GM19043 (cell line): ENCODE measurements around the gene COL4A1.

Experiments used
- ATAC-seq: cut with Tn5 transposase; IDR thresholded peaks from one replicate; pipeline ENCODE4 v1.9.1; 2021; ENCODE audit warnings: low read depth; ENCODE audit not compliant: unreplicated experiment

COL4A1 gene

DNA sequence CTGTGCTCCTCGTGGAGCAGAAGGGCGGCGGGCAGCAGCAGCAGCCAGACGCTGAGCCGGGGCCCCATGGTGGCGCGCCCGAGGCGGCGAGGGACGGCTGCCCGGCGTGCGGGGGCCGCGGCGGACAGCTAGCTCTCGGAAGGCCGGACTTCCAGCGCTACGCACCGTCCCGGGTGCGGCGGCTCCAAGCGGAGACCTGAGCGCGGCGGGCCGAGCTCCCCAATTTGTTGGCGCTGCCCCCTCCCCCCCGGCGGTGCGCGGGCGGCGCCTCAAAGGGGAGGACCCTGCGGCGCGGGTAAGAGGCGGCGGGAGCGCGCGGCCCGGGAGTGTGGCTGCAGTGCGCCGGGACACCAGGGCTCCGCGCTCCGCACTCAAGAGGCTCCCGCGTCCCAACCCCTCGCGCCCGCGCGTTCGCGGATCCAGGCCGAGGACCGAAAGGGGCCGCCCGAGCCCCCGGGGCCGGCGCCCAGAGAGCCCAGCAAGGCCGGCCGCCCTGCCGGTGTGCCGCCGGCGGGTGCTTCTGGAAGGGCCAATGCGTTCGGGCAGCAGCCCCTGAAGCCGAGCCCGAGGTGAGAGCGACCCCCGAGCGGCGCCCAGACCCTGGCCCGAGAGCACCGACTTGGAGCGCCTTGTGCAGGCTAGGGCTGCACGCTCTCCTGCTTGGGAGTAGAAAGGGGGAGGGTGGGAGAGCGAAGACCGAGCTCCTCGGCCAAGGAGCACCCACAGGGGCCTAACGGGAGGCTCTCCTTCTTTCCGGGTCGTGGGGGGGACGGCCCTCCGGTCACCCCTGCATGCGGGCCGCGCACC, at the start of gene COL4A1, which contains the start of gene COL4A2:
Gene COL4A1 (minus strand): TSS at position 198 of the 807 bp plus-strand sequence. CDS start 130 bp downstream, at position 68.
Gene COL4A2 (plus strand): TSS at position 325 of the 807 bp plus-strand sequence. CDS start 620 bp downstream, outside the sequence.
- ATAC-seq: no peak

DNA sequence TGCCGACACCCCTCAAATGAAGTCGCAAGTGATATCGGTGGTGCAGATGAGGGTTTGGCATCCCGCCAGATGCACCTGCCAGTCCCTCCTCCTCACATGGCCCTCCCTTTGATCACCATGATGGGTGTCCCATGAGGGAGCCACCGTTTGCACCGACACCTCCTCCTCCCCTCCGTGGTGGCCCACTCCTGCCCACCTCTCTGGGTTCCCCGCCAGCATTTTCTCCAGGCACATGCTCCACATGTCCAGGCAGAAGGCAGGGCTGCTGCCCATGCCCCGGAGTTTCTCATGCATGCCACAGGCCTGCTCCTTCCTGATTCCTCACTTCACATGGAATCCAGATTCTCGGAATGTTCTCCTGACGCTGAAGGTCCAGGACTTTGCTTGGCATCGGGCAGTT, 49.4 kb upstream of the COL4A1 start:
- ATAC-seq: no peak

DNA sequence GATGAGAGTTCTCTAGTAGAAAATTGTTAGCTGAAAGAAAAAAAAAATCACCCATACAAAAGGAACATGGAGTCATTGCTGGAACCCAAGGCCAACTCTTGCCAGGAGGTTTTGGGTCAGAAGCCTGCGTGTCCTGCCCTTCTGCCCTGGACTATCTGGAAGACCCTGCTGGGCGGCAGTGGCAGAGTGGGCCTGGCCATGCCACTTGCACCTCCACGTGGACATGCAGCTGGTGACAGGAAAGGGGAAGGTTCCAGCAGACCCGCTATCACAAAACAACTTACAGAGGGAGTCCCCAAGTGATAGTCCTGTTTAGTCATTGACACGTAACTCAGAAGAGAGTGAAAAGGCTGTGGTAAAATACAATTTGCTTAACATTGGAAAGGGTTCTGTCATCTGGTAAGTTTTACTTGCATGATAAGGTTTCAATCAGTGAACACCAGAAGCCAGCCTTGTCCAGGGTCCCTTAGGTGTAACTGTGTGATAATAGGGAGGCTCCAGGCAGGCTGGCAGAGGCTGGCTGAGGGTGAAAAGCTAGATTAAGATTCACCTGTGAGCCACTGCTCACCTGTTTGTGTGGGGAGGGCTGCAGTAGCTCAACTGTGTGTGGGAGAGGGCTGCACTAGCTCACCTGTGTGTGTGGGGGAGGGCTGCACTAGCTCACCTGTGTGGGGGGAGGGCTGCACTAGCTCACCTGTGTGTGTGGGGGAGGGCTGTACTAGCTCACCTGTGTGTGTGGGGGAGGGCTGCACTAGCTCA, 47.9 kb upstream of the COL4A1 start:
- no peak for ATAC-seq

DNA sequence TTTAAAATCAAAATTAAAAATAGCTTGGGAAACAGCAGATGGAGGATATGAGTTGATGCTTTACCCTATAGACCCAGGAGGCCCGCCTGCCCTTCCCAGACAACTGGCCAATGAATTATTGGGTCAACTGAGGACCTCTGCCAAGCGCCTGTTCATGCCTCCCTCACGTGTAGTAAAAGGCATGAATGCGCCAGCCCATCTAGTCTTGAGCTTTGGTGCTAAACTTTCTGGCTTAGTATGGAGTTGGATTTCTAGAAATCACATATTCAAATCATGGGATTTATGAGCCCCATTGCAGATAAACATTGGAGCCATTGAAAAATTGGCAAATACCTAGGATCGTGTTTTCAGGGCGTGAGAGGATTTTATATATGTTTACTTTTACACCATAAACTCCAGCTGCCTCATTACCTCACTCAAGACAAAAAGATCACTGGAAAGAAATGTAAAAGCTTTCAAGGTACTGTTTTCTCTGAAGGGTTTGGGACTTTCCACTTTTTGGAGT, 47.2 kb upstream of the COL4A1 start:
- ATAC-seq: no peak

DNA sequence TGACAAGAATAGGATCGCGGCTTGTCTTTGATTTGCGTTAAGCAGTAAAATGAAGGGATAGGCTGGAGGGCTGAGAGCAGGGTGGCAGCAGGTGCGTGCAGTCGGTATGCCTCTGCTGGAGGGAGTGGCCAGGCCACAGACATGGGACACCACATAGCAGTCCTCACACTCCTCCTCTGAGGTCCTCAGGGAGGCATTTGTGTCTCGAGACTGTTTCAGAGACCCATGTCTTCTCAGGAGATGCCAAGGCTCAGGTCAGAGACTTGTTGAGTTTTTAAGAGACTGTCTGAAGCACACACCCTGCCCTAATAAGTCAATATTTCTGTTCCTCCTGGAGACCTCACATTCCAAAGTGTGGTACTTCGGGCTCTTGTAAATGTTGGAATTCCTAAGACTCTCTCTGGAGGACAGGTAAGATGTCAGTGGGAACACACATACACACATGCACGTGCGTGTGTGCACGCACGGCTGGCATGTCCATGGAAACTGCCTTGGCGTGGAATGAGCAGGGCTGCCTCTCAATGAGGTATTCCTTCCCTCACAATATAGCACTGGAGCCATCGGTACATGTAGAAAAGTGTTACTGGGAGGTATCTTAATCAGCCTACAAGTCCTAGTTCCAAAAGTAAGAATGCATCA, 46.5 kb upstream of the COL4A1 start:
- no peak for ATAC-seq

DNA sequence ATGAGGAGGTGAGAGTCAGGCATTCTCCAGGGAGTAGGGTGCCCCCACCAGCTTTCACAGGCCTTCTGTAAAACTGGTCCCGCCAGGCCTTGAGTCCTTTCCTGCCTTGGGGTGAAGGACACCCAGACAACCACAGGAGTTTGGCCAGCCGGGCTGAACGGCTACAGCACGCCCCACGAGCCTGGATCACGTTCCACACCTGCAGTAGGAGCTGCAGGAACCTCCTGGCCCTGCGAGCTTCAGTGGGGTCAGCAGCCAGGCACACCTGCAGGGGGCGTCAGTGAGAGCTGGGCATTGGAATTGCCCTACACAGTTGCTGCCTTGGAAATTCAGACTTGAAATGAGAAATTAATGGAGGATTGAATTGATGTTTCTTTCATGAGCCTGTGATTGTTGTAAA, 45.8 kb upstream of the COL4A1 start:
- no peak for ATAC-seq

DNA sequence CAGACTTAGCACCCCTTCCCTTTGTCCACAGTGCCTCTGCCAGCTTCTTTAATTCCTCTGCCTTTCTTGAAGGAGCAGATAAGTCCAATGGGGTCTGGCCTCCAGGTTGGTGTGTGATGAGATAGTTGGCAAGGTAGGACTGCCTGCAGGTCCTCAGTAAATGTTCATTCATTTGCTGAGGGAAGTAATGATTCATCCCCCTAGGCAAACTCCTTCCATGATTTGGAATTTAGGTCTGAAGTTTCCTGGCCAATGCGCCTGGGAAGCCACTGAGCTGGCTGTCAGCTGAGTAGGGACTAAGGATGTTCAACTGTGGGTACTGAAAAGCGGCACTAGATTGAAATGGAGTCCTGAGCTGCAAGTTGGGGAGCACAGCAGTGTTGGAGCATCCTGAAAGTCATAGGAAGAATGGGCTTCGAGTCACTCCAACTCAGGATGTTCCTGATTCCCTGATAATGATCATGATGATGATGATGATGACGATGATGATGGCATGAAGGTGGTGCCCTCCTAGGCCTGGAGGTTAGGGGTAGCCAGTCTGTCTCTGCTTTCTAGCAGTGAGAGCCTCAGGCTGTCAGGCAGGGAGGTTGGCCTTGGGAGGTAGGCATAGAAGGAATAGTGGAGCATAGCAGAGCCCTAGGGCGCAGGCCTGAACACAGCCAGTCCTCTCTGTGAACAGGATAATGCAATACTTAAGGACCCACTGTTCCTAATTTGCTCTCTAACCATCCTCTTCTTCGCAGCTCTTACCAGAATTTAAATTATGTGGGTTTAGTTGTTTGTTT, 44.9 kb upstream of the COL4A1 start:
- ATAC-seq: no peak

DNA sequence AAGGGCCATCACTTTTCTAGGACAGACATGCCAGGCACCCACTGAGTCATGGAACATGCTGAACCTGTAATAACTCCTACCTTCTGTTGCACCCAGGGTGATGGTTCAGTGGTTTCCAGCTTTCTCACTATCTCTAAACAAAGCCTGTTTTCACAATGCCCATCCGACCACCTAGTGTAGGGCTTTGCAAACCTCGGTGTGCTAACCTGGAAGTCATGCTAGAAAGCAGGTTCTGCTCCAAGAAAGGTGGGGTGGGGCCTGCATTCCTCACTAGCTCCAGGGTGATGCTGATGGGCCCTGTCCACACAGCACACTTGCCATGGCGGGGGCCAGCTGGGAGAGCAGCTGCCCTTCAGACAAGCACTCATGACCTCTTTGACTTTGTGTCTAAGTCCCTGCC, 43.6 kb upstream of the COL4A1 start:
- no peak for ATAC-seq

DNA sequence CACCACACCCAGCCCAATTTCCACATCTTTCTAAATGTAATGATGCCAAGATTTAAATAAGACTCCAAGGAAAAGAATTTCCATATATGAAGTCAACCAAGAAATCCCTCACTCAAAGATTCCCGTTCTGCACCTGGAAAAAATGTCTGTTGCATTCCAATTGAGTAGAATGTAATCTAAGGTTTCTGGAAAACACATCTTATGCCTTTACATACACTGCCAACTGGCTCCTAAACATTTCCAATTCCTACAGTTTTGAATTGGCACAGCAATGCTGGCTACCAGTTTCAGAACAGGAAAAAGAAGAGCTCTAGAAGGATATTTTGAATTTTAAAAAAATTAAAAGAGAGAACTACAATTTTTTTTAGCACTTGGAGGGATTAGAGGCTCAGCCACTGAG, 43.1 kb upstream of the COL4A1 start:
- ATAC-seq: no peak

DNA sequence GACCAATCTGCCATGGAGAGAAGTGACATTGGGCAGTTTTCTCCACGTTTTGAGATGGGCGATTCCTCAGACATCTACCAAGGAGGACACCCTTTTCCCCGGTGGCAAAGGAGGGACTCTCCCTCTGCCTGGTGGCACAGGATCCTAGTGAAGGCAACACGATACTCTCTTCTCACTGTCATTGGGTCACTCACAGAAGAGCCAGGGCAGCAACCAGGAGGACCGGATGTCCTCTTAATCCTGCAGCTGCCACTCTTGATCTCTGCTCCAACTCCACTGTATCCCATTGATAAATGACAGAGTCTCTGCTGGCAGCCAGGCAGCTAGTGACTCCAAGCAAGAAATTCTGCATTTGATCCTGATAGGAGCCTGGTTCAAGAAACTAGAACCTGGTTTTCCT, 42.3 kb upstream of the COL4A1 start:
- no peak for ATAC-seq

DNA sequence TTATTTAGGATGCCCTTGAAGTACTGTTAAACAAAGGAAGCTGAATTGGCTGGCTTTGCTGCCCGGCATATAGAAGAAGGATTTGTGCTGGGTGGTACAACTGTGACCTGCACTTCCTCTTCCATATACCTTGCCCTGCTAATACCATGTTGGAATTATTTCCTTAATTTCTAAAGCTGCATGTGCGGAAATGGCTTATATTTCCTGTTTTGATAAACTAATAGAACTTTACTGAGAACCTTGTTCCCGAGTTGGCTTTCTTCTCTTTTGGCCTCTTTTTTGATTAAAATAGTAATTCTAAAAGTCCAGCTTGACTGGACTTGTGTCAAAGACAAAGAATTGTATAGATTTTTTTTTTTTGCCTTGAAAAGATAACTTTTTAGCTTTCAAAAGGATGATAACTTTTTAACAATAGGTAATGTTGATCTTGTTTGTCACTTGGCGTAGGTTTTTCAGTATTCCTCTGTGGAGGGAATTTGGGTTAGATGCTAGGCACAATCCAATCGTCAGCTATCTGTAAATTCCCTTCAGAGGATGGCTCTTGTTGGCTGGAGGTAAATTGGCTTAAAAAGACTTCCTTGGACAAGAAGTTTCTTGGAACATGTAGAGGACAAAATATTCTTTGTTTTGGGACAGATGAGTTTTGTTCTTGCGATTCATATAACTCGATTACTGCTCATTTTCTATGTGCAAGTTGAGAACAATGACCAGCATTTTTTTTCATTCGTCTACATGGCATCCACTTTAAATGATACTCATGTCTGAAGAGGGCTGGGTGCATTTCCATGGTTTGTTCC, 41.5 kb upstream of the COL4A1 start:
- ATAC-seq: no peak

DNA sequence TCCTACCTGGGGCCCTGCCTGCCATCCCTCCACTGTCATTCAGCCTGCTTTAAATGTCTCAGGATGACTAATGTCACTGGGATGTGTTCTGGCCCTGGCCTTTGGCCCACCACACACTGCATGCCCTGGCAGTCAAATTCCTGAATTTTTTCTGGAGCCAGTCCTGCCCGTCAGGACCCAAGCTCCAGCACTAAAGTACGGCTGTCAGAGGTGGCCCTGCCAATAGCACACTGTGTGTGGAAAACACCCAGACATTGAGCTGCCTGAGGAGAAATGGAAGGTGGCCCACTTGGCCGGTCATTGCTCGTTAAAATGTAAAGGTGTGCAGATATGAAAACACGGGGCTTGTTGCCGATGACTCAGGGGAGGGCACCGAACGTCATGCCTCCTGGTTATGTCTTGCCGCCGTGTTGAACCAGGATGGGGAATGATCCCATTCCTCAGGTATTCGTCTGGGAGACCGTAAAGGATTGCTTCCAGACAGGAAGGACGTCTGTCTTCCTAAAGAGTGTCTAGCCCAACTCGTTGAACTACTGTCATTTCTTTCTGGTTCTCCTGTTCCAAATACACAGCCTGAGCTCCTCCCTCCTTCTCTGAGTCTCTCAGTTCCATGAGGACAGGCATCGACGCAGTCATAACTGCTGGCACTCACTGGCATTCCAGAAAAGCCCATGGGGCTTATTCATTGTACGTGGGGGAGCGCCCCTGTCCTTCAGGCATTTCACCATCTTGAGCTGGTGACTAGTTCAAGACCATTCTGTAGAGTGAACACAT, 40.8 kb upstream of the COL4A1 start:
- ATAC-seq: no peak

DNA sequence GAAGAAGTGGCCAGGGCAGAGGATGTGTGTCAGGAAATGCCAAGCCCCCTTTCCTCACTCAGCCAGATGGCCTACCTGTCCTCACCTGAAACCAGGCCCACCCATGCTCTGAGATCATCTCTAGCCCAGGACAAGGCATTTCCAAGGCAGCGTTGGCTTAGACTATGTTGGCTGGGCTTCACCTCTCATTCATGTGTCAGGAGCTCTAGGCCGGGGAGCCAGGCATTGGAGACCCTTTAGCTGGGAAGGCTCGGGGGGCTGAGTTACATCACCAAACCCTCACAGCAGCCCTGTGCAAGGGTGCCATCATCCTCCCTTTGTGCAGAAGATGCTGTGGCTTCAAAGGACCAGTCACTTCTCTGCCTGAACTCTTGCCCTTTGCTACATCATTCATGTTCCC, 40.1 kb upstream of the COL4A1 start:
- no peak for ATAC-seq

DNA sequence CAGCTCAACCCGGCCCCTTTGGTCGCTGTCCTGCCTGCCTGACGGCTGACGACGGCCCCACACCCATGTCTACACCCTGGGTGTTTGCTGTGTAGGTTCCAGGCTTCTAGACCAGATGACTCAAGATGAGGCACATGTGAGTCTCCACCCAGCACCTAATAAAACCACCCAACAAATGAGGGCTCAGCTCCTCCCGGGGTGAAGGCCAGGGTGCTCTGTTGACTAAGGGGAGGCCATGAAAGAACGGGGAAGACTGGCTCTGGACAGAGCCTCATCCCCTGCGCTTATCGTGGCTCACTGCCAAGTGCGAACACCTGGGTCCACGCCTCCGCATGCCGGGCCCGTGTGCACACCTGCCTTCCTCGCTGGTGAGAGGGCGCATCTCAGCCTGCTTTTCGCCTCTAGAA, 39.7 kb upstream of the COL4A1 start:
- ATAC-seq: no peak

DNA sequence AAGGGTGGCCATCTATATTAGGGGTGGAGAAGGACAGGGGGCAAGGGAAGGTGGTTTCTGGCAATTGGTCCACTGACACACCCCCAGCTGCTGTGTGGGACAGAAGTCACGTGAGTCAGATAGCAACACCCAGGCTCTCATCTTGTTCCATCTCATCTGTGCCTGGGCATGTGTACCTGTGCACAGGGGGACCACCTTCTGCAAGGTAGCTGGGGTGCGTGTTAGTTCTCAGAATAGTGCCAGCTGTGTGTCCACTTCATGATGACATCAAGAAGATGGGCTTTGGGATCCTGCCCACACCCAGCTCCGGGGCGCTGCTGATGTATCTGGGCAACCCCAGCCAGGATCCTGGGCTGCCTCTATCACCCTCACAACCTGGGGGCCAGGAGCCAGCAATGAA, 38.7 kb upstream of the COL4A1 start:
- no peak for ATAC-seq

DNA sequence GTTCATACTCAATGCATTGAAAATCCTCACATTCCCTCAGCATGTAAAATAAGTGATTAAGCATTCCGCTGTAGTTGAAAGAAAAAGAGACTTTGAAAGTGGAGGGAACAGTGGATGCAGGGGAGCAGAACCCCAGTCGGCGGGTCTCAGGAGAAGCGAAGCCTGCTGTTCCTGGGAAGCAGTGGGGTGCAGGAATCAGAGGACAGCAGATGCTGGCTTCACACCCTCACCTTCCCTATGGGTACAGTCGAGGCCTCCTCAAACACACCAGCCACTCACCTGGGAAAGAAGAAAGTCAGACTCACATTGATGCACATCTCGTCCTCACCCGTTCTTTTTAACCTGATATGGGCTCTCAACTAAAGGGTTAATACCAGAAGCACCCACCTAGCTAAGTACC, 38.3 kb upstream of the COL4A1 start:
- no peak for ATAC-seq

DNA sequence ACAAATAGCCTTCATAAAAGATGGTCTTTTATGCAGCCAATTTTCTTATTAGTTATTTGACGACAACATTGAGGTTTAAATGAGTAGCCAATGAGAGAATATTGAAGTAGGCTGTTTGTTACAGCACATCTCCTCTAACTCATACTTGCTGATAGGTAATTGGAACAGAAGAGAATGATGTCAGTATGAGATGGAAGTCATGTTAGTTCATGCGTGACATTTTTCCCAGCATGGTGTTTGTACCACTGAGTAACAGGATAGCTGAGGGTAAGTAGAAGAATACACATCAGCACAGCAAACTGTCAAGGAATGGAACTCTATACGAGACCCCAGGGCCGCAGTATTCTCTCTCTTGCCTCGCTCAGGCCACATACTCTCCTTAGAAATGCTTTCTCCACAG, 37.4 kb upstream of the COL4A1 start:
- no peak for ATAC-seq

DNA sequence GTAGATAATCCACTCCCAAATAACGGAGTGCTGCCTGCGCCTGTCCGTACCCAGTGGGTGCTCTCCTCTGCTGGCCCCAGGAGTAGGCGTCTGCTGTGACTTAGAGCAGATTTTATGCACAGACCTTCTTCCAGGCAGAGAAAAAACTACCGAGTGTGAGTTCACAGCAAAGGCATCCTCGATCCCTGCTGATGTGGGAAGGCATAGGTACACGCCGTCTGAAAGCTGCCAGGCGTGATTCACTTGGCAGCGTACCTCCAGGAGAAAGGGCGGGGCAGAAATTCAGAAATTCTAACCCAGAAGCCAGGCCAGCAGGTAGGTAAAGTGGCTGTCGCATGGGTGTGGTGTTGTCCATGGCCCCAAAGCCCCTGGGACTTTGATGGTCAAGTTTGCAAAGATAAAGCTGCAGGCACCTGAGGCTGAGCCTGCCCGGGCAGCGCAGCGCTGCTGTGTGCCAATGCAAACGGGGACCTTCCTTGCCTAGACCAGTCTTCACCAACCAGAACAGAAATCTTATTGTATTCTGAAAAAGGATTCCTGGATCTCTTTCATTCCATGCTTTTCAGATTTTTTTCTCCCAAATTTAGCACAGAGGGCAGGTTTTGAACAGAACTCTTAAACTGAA, 36.4 kb upstream of the COL4A1 start:
- no peak for ATAC-seq
